Lower lobe of right lung (tissue), 2 donors: ENCODE data around the gene DNAJC10. TPM values are rescaled to one million over a fixed set of nuclear protein-coding genes. Genes with fewer than 3 reads are reported as not detected.

Source experiments
- ATAC-seq, 2 donors: fragments of 200-7000 bp; cut with Tn5 transposase; one replicate each; pipeline ENCODE4 v1.9.1; 2020 to 2022; ENCODE audit warnings: mild to moderate bottlenecking in 2 of 2, moderate library complexity in 2 of 2
- DNase-seq: peaks from one replicate; pipeline ENCODE4 v3.0.0-alpha.2; 2020
- H3K27ac ChIP-seq: fragments of 200-600 bp; one replicate; pipeline ENCODE4 v1.8.0; 2022
- H3K27me3 ChIP-seq: fragments of 200-600 bp; one replicate; pipeline ENCODE4 v1.8.0; 2022; ENCODE audit warnings: low read depth
- H3K36me3 ChIP-seq: fragments of 200-600 bp; one replicate; pipeline ENCODE4 v1.8.0; 2022; ENCODE audit warnings: mild to moderate bottlenecking
- H3K4me1 ChIP-seq: fragments of 200-600 bp; one replicate; pipeline ENCODE4 v1.8.0; 2022
- H3K4me3 ChIP-seq: fragments of 200-600 bp; one replicate; pipeline ENCODE4 v1.8.0; 2022; ENCODE audit warnings: mild to moderate bottlenecking
- H3K9me3 ChIP-seq: fragments of 200-600 bp; one replicate; pipeline ENCODE4 v1.8.0; 2022
- CTCF ChIP-seq: fragments of 200-600 bp; IDR thresholded peaks from one replicate; pipeline ENCODE4 v1.8.0; 2022; ENCODE audit warnings: antibody characterized with exemption, mild to moderate bottlenecking
- intact Hi-C: fragments of 100-400 bp; cut with DNase I; formaldehyde crosslinking; loops from one replicate; pipeline ENCODE4 v1.11.0; 2022
- long read RNA-seq: library from polyadenylated mRNA; unstranded; transcript quantifications from one replicate; pipeline ENCODE4 v2.0.0, GENCODE V29; 2021
- total RNA-seq: library from RNA; stranded (reverse); fragmentation: NEBNext Ultra II Directional; extraction: Animal tissue kit (Norgen Biotek cat#: 25700); gene quantifications from one replicate; pipeline ENCODE4 v1.2.1, GENCODE V29; 2021
- donor health status: DM: no; HTN: yes; CAD: no; lungs with severe emphysema.

The DNAJC10 gene
- 76.2 TPM for total RNA-seq
- long read RNA-seq, full-length matches to known transcripts = 65 of 80 reads
- long read RNA-seq, partial matches to known transcripts = 7 of 80 reads
- long read RNA-seq, other reads (novel, unspliced or antisense) = 8 of 80 reads

GRCh38 chr2:182715892-182716649 is at the start of gene DNAJC10:
Gene DNAJC10, plus strand, starts transcription at chr2:182716257. Its CDS starts 1,830 bp downstream, at chr2:182718087.
- H3K36me3 ChIP-seq = peaks cover 7% of the 10 kb centered on the region
- no peak for TF ChIP-seq CTCF
- DNase-seq (peak; percentile 91), ATAC-seq (peak; percentile 98 to 99)
- intact Hi-C loops = no loop called here
- H3K4me1 ChIP-seq = peaks cover 31% of the 10 kb centered on the region
- no peaks in the 10 kb centered on the region for H3K9me3 ChIP-seq
- H3K4me3 ChIP-seq = peak within 1 kb of the TSS; percentile 92
- H3K27ac ChIP-seq = peak within 1 kb of the TSS; percentile 88
- H3K27me3 ChIP-seq = no peaks in the 10 kb centered on the region

- Histone ChIP-seq H3K4me3 (no peak overlapping the region), H3K4me1 (no peaks in the 10 kb centered on the region), H3K36me3 (no peaks in the 10 kb centered on the region), H3K27me3 (no peaks in the 10 kb centered on the region), H3K27ac (no peak overlapping the region), H3K9me3 (no peaks in the 10 kb centered on the region)
- intact Hi-C loops = no loop called here
- DNase-seq = no peak
- no peak for ATAC-seq
- TF ChIP-seq CTCF = peak; percentile 47
Measured at GRCh38 chr2:182666674-182667314, 49.3 kb upstream of the DNAJC10 start.

- H3K4me3 ChIP-seq = no peak overlapping the region
- H3K27me3 ChIP-seq = no peaks in the 10 kb centered on the region
- no peak for TF ChIP-seq CTCF
- ATAC-seq (no peak), DNase-seq (no peak)
- H3K9me3 ChIP-seq = no peaks in the 10 kb centered on the region
- no peaks in the 10 kb centered on the region for H3K36me3 ChIP-seq
- no peak overlapping the region for H3K27ac ChIP-seq
- no peaks in the 10 kb centered on the region for H3K4me1 ChIP-seq
- intact Hi-C loops = no loop called here
Measured at GRCh38 chr2:182667315-182667695, 48.8 kb upstream of the DNAJC10 start.

GRCh38 chr2:182668671-182669070 is 47.4 kb upstream of the DNAJC10 start:
- TF ChIP-seq CTCF = no peak
- no peaks in the 10 kb centered on the region for H3K9me3 ChIP-seq
- no peak overlapping the region for H3K4me3 ChIP-seq
- no peak overlapping the region for H3K27ac ChIP-seq
- intact Hi-C loops = no loop called here
- H3K27me3 ChIP-seq = no peaks in the 10 kb centered on the region
- DNase-seq = no peak
- no peaks in the 10 kb centered on the region for H3K4me1 ChIP-seq
- ATAC-seq = peak; percentile 43 to 67
- H3K36me3 ChIP-seq = no peaks in the 10 kb centered on the region

GRCh38 chr2:182672466-182673165 is 43.4 kb upstream of the DNAJC10 start:
- intact Hi-C loops = no loop called here
- H3K27me3 ChIP-seq = no peaks in the 10 kb centered on the region
- H3K4me1 ChIP-seq = no peaks in the 10 kb centered on the region
- H3K4me3 ChIP-seq = no peak overlapping the region
- no peak overlapping the region for H3K27ac ChIP-seq
- no peaks in the 10 kb centered on the region for H3K9me3 ChIP-seq
- no peak for ATAC-seq
- no peak for DNase-seq
- TF ChIP-seq CTCF = no peak
- no peaks in the 10 kb centered on the region for H3K36me3 ChIP-seq
